Measurements from ENCODE around the gene RPS6KA2.

GRCh38 chr6:166558156-166559005, 68.7 kb downstream of the RPS6KA2 start:
- TF ChIP-seq CTCF (conservative IDR thresholded peaks at IDR 0.05) (no peak), ZFX (IDR thresholded peaks at IDR 0.05) (no peak)

Data from C4-2B (cell line).